ENCODE measurements around the gene BMERB1.
"Not testable (repeated sequence)": the region's sequence is repeated elsewhere in the genome, so short reads cannot be mapped to it uniquely, and the experiment has no call there.

BMERB1 gene

DNA sequence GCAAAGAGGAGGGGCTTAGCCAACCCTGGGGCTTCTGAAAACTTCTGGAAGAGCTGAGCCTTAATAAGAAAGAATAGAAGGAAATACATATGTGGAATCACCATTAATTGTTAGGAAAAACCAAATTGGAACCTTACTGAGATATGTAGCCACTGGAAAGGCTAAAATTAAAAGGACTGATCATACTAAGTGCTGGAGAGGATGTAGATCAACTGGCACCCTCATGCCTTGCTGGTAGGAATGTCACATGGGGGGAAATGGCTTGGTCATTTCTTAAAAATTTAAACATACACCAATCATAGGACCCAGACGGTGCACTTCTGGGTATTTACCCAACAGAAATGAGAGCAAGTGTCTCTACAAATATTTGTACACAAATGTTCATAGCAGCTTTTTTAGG lies 11.1 kb downstream of the BMERB1 start:
- DNase-seq (ENCODE audit: extremely low spot score) = no peak
- POLR2A ChIA-PET = no interaction called here
- TF ChIP-seq CTCF (IDR thresholded peaks at IDR 0.05; ENCODE audit: control extremely low read depth, extremely low read depth, low read depth, missing control alignments) = no peak
- CTCF ChIA-PET = interaction anchor here (1.1 kb wide), 1 partner anchor 25 kb away, joined by 3 read pairs; no protein-coding TSS in a partner anchor

- POLR2A ChIA-PET = no interaction called here
- no peak for TF ChIP-seq CTCF (IDR thresholded peaks at IDR 0.05; ENCODE audit: control extremely low read depth, extremely low read depth, low read depth, missing control alignments)
- DNase-seq (ENCODE audit: extremely low spot score) = no peak
- CTCF ChIA-PET = no interaction called here
Observed at GRCh38 chr16:15446901-15447300, 12.5 kb downstream of the BMERB1 start.

DNA sequence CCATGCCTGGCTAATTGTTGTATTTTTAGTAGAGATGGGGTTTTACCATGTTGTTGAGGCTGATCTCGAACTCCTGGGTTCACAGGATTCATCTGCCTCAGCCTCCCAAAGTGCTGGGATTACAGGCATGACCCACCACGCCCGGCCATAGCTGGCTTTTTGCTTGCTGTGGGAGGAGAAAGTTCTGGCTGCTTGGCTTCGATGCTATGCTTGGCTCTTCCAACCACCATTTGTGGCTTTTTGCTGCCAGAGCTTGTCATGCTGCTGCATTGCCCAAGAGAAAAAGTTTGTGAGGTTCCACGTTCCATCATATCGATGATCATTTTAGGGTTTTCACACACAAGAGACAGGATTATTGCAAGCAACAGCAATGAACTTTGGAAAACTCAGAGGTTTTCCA lies 16.2 kb downstream of the BMERB1 start:
- no peak for TF ChIP-seq CTCF (IDR thresholded peaks at IDR 0.05; ENCODE audit: control extremely low read depth, extremely low read depth, low read depth, missing control alignments)
- POLR2A ChIA-PET = no interaction called here
- CTCF ChIA-PET = interaction anchor here (0.8 kb wide), 1 partner anchor 371 kb away, joined by 3 read pairs; no protein-coding TSS in a partner anchor
- no peak for DNase-seq (ENCODE audit: extremely low spot score)

DNA sequence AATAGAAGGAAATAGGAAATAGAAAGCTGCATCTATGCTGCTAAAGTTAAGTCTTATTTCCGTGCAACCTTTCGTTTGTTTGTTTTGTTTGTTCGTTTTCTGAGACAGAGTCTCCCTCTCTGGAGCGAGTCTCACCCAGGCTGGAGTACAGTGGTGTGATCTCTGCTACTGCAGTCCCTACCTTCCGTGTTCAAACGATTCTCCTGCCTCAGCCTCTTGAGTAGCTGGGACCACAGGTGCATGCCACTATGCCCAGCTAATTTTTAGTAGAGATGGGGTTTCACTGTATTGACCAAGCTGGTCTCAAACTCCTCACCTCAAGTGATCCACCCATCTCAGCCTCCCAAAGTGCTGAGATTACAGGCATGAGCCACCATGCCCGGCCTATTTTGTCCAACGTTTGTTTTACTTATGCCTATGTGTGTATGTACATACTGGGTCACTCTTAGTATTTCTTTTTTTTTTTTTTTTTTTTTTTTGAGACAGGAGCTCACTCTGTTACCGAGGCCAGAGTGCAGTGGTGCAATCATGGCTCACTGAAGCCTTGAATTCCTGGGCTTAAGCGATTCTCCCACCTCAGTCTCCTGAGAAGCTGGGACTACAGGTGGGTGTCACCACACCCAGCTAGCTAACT lies 16.8 kb downstream of the BMERB1 start:
- ChIA-PET CTCF (interaction anchor here (0.8 kb wide), 1 partner anchor 370 kb away, joined by 3 read pairs; no protein-coding TSS in a partner anchor), POLR2A (no interaction called here)
- DNase-seq (ENCODE audit: extremely low spot score) = no peak
- TF ChIP-seq CTCF (IDR thresholded peaks at IDR 0.05; ENCODE audit: control extremely low read depth, extremely low read depth, low read depth, missing control alignments) = no peak

DNA sequence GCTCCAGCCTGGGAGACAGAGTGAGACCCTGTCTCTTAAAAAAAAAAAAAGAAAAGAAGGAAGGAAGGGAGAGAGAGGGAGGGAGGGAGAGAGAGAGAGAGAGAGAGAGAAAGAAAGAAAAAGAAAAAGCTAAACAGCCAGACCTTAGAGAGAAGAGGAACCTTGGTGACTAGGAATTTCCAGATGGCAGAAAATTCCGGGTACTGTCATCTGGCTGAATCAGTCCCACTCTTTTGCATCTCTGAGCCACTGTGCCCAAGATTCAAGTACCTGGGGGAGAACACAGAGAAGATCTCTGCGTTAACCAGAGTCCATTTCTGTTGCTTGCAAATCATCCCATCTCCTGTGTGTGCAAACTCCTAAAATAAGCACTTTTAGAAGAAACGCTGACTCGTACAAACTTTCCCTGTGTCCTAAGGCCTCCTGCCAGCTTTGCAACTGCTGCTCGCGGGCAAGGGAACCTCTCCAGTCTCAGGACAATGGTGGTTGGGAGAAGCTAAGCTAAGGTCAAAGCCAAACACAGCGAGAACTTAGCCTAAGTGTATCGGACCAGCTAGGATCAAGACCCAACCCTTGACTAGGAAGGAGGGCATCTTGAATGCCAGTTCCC lies 18.0 kb downstream of the BMERB1 start:
- TF ChIP-seq CTCF (IDR thresholded peaks at IDR 0.05; ENCODE audit: control extremely low read depth, extremely low read depth, low read depth, missing control alignments) = no peak
- CTCF ChIA-PET = no interaction called here
- no peak for DNase-seq (ENCODE audit: extremely low spot score)
- POLR2A ChIA-PET = no interaction called here

DNA sequence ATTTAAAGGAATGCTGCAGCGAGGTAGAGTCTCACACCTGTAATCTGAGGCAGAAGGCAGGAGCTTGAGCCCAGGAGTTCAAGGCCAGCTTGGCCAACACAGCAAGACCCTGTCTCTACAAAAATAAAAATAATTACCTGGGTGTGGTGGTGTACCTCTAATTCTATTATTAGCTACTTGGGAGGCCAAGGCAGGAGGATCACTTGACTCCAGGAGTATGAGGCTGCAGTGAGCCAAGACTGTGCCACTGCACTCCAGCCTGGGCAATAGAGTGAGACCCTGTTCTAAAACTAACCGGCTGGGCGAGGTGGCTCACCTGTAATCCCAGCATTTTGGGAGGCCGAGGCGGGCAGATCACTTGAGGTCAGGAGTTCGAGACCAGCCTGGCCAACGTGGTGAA lies 18.9 kb downstream of the BMERB1 start:
- CTCF ChIA-PET = interaction anchor here (1.2 kb wide), 1 partner anchor 12 kb away, joined by 3 read pairs; no protein-coding TSS in a partner anchor
- POLR2A ChIA-PET; DNase-seq (ENCODE audit: extremely low spot score): not testable (repeated sequence)

GRCh38 chr16:15454933-15455332 lies 20.5 kb downstream of the BMERB1 start:
- DNase-seq (ENCODE audit: extremely low spot score); POLR2A ChIA-PET; CTCF ChIA-PET: not testable (repeated sequence)

All from GM10248 (cell line).